HG02943 (cell line): ENCODE measurements around the gene TACC2.
"Not testable (repeated sequence)": the region's sequence is repeated elsewhere in the genome, so short reads cannot be mapped to it uniquely, and the experiment has no call there.

Experiments used
- ATAC-seq: cut with Tn5 transposase; IDR thresholded peaks from one replicate; pipeline ENCODE4 v1.9.1; 2021; ENCODE audit warnings: mild to moderate bottlenecking, low read depth, moderate library complexity; ENCODE audit not compliant: unreplicated experiment

Gene TACC2

DNA sequence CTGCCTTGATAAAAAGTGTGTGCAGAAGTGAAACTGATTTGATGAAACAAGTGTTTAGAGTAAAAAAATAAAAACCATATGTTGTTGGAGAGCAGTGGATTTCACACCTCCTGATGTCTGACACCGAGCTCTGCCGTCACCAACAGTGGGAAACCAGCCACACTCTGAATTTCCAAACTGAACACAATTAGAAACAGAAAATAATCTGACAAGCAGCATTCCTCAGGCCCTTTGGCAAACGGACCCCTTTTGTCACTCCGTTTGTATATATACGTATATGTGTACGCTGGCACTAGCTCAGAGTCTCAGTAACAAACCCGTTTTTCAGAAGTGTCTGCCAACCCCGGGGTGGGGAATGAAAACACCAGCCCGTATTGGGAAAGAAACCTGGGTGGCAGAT lies 32.4 kb downstream of the TACC2 start:
- ATAC-seq, result no peak

GRCh38 chr10:122021828-122022227 lies 32.9 kb downstream of the TACC2 start:
- ATAC-seq, result no peak

DNA sequence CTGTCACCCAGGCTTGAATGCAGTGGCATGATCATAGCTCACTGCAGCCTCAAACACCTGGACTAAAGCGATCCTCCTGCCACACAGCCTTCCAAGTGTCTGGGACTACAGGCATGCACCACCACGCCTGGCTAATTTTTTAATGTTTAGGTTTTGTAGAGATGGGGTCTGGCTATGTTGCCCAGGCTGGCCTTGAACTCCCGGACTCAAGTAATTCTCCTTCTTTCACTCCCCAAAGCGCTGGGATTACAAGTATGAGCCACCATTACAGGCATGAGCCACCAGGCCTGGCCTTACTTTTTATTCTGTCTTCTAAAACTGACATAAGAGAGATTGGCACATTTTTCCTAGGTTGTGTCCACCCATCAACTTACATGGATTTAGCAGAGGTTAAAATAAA lies 33.3 kb downstream of the TACC2 start:
- no peak for ATAC-seq

GRCh38 chr10:122023257-122023656 lies 34.3 kb downstream of the TACC2 start:
- not testable (repeated sequence) for ATAC-seq

GRCh38 chr10:122029499-122030199 lies 40.7 kb downstream of the TACC2 start:
- ATAC-seq, result no peak

DNA sequence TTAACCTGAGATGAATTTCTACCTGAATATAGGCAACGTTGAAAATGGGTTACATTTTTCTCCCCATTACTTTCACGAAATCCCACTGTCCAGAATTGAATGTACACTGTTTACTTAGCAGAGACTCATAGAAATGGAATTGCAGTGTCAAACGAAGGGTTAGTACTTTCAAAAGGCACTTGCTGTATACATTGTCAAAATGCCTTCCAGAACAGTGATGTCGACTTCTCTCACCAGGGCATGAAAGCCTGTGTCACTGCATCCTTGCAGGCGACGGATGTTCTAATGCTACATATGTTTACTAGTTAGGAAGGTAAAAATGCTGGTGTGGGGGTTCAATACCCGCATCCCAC lies 41.2 kb downstream of the TACC2 start:
- ATAC-seq, result no peak

- ATAC-seq, result no peak
Measured at GRCh38 chr10:122033224-122033926, 44.4 kb downstream of the TACC2 start.

- no peak for ATAC-seq
Measured at GRCh38 chr10:122034149-122034756, 45.3 kb downstream of the TACC2 start.

DNA sequence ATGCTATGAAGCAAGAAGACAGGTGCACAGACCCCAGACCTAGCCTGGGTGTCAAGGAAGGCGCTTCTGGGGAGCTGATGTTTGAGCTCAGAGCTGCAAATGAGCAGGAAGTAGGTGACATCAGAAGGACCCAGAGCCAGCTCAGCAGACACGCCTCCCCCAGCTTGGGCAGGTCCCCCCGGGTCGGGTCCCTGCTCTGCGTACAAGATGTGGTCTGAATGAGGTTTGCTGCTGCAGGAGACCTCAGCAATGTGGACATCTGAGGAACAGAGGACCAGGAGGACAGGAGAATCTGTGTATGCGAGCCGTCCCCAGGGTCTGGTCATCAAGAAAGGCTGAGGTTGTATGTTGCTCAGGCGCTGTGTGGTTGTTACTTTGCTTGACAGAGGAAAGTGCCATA lies 51.8 kb downstream of the TACC2 start:
- no peak for ATAC-seq

- ATAC-seq, result no peak
Measured at GRCh38 chr10:122042836-122043235, 53.9 kb downstream of the TACC2 start.

DNA sequence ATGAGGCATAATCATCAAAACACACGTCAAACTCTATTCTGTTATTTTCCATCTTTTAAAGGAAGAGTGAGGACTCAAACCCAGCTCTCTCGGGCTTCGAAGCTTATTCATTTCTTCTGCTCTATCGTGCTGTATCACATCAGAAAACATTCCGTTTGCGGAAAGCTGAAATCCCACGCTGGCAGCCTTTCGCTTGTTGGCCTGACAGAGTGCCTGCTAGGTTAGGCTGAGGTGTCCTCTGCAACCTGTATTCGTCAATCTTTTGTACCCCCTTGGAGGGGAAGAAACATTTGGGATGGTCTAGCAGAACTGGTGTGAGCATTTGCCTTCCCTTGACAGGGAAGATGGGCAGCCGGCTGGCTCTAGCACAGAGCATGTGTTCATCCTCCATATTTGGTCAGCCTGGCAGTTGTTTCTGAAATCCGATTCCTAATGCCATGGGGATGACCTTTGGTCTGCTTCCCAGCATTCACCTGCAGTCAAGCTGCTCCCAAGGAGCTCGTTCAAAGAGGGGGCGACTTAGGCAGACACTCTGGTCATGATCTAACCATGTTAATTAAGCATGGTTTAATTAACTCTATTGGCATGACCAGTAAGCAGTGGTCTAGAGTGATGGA lies 55.2 kb downstream of the TACC2 start:
- ATAC-seq, result no peak

DNA sequence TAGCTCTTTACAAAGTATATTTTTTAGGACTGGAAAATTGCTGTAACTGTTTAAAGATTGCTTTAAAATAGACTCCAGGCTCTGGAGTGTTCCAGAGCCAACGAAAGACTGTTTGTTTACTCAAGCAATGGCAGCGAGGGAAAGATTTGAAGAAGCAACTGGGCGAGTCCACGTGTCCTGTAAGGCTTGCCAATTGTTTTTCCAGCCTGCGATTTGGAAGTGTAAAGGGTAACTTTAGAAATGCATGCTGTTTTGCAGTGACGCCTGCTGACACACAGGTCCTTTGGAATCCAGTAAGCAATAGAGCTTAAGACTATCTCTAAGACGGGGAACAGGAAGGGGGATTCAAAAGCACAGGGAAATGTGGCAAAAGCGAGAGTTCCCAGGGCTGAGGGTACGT lies 55.8 kb downstream of the TACC2 start:
- ATAC-seq, result no peak

GRCh38 chr10:122045212-122045611 lies 56.2 kb downstream of the TACC2 start:
- ATAC-seq, result no peak

GRCh38 chr10:122047560-122047959 lies 58.6 kb downstream of the TACC2 start:
- no peak for ATAC-seq

GRCh38 chr10:122049076-122049475 lies 60.1 kb downstream of the TACC2 start:
- no peak for ATAC-seq

DNA sequence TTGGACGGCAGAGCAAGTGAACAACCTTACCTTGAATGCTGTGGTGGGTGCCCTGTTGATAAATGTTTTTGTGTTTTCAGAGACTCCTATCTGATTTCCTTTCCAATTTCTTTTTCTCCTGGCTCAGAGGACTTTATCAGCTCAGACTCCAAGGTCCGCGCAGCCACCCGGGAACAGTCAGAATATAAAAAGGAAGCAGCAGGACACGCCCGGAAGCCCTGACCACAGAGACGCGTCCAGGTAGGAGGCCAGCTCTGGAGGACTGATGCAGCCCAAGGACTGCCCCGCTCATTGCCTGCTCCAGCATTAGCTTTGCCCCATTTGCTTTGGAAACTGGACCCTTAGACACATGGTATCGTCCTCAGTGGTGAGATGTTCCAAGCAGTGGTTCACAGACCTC lies 61.3 kb downstream of the TACC2 start:
- no peak for ATAC-seq

DNA sequence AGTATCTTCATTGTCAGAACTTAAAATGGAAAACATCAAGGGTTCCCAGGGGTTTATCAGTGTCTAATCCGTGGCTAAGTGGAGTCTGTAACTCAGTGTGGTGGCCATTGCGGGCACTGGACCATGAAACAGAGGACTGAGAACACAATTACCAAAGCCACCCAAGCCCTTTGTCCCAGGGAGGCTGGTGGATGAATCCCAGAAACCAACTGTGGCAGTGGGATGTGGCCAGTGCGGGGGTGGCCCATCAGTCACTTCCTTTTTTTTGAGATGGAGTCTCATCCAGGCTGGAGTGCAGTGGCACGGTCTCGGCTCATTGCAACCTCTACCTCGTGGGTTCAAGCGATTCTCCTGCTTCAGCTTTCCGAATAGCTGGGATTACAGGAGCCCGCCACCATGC lies 61.8 kb downstream of the TACC2 start:
- no peak for ATAC-seq

GRCh38 chr10:122051609-122052385 lies 62.8 kb downstream of the TACC2 start:
- no peak for ATAC-seq

DNA sequence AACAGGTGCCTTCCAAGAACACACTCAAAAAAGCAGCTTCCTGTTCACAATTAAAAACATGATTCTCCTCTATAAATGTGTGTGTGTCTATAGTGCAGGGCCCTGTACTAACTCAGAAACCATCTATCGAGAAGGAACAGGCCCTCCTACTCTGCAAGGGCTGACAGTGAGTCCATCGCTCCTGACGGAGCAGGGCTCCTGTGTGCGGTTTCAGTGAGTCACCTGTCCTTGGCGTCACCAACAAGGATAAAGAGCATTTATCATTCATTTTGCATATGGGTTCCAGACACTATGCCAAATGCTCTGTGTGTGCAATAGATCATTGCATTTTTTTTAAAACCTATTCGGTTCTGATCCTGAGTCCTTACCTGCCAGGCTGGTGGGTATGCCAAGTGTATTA lies 63.7 kb downstream of the TACC2 start:
- ATAC-seq, result no peak

- ATAC-seq, result no peak
Measured at GRCh38 chr10:122053314-122053713, 64.4 kb downstream of the TACC2 start.
